CD14-positive monocyte (primary cell): Measurements from ENCODE around the gene SMCO4. TPM values are rescaled to one million over a fixed set of nuclear protein-coding genes. Genes with fewer than 3 reads are reported as not detected.

ENCODE experiments used
- DNase-seq, 3 donors: peaks; one replicate each; pipeline ENCODE4 v3.0.0-alpha.2; 2011 to 2022
- H2AFZ ChIP-seq: 2 replicates; pipeline ENCODE4 v1.6.0; 2012; ENCODE audit warnings: mild to moderate bottlenecking, low read depth, low read length, inconsistent platforms; ENCODE audit not compliant: insufficient read depth, poor library complexity, severe bottlenecking
- H3K27ac ChIP-seq, 2 donors: 1 replicate in 1 of 2; 2 replicates in 1 of 2; pipeline ENCODE4 v1.5.1; 2012 to 2013; ENCODE audit warnings: low read length in 2 of 2, control low read depth in 1 of 2, inconsistent platforms in 1 of 2, low read depth in 1 of 2, mild to moderate bottlenecking in 1 of 2
- H3K27me3 ChIP-seq, 2 donors: one replicate each; pipeline versions ENCODE4 v1.6.0 to v1.6.1; 2011 to 2013; ENCODE audit warnings: low read length in 2 of 2; ENCODE audit not compliant: control insufficient read depth in 2 of 2, insufficient read depth in 2 of 2
- H3K36me3 ChIP-seq, 2 donors: replicated peaks in 1 of 2; 1 replicate in 1 of 2; 2 replicates in 1 of 2; pipeline versions ENCODE4 v1.5.1 to v1.6.1; 2012 to 2013; ENCODE audit warnings: low read length in 2 of 2, control low read depth in 1 of 2, inconsistent platforms in 1 of 2, mild to moderate bottlenecking in 1 of 2; ENCODE audit not compliant: insufficient read depth in 2 of 2, control insufficient read depth in 1 of 2
- H3K4me1 ChIP-seq, 2 donors: 1 replicate in 1 of 2; 2 replicates in 1 of 2; pipeline versions ENCODE4 v1.5.1 to v1.6.1; 2012 to 2013; ENCODE audit warnings: low read length in 2 of 2, control low read depth in 1 of 2, inconsistent platforms in 1 of 2, mild to moderate bottlenecking in 1 of 2, moderate library complexity in 1 of 2; ENCODE audit not compliant: insufficient read depth in 2 of 2, control insufficient read depth in 1 of 2
- H3K4me2 ChIP-seq: replicated peaks from 2 replicates; pipeline ENCODE3; 2012; ENCODE audit warnings: low read length, moderate library complexity, mild to moderate bottlenecking; ENCODE audit not compliant: poor library complexity, severe bottlenecking; ENCODE audit errors: extremely low read depth
- H3K4me3 ChIP-seq, 3 experiments: fragments of 200-600 bp in 1 of 3; sonication (generic) in 1 of 3; replicated peaks in 1 of 3; 1 replicate in 2 of 3; 2 replicates in 1 of 3; pipeline ENCODE4 v1.5.1; 2011 to 2013; ENCODE audit warnings: low read length in 3 of 3, mild to moderate bottlenecking in 3 of 3, control low read depth in 2 of 3, low read depth in 2 of 3, inconsistent platforms in 1 of 3, moderate library complexity in 1 of 3
- H3K79me2 ChIP-seq: 2 replicates; pipeline ENCODE4 v1.6.0; 2012; ENCODE audit warnings: mild to moderate bottlenecking, control low read depth, inconsistent platforms, low read length, moderate library complexity; ENCODE audit not compliant: insufficient read depth
- H3K9ac ChIP-seq: 2 replicates; pipeline ENCODE4 v1.6.0; 2017; ENCODE audit warnings: low read length, mild to moderate bottlenecking; ENCODE audit not compliant: insufficient read depth, poor library complexity, severe bottlenecking
- H3K9me3 ChIP-seq, 2 donors: replicated peaks in 1 of 2; 1 replicate in 1 of 2; 2 replicates in 1 of 2; pipeline versions ENCODE4 v1.5.1 to v1.6.1; 2012 to 2013; ENCODE audit warnings: low read length in 2 of 2, control low read depth in 1 of 2; ENCODE audit not compliant: control insufficient read depth in 1 of 2, insufficient read depth in 1 of 2
- H4K20me1 ChIP-seq: 2 replicates; pipeline ENCODE4 v1.6.0; 2012; ENCODE audit warnings: mild to moderate bottlenecking, low read length, control low read depth, moderate library complexity; ENCODE audit not compliant: insufficient read depth
- H3K27ac Mint-ChIP-seq, 7 donors: one replicate each; pipeline ENCODE4 v1.8.0; 2020; ENCODE audit warnings: mild to moderate bottlenecking in 7 of 7, mixed read lengths in 7 of 7, moderate library complexity in 6 of 7, inconsistent platforms in 2 of 7
- H3K27me3 Mint-ChIP-seq, 3 donors: one replicate each; pipeline ENCODE4 v1.8.0; 2021 to 2022; ENCODE audit warnings: low read depth in 3 of 3, mild to moderate bottlenecking in 3 of 3, mixed read lengths in 3 of 3, moderate library complexity in 3 of 3, inconsistent platforms in 1 of 3
- H3K36me3 Mint-ChIP-seq, 2 donors: one replicate each; pipeline ENCODE4 v1.8.0; 2020; ENCODE audit warnings: mixed read lengths in 2 of 2, inconsistent platforms in 1 of 2, mild to moderate bottlenecking in 1 of 2
- H3K4me1 Mint-ChIP-seq: one replicate; pipeline ENCODE4 v1.8.0; 2020; ENCODE audit warnings: mild to moderate bottlenecking, mixed read lengths
- H3K4me3 Mint-ChIP-seq, 2 donors: one replicate each; pipeline ENCODE4 v1.8.0; 2020; ENCODE audit warnings: mild to moderate bottlenecking in 2 of 2, mixed read lengths in 2 of 2, moderate library complexity in 1 of 2
- H3K9me3 Mint-ChIP-seq, 7 donors: one replicate each; pipeline ENCODE4 v1.8.0; 2020 to 2022; ENCODE audit warnings: mixed read lengths in 7 of 7, mild to moderate bottlenecking in 6 of 7, moderate library complexity in 6 of 7, inconsistent platforms in 2 of 7
- CTCF ChIP-seq: fragments of 200-600 bp; IDR thresholded peaks from one replicate; pipeline ENCODE4 v1.8.0; 2022; ENCODE audit warnings: antibody characterized with exemption, mild to moderate bottlenecking
- intact Hi-C, 2 donors: fragments of 100-400 bp; cut with micrococcal nuclease; formaldehyde crosslinking; loops; one replicate each; pipeline versions ENCODE4 v1.15.0 to v1.15.1; 2023
- polyA plus RNA-seq, 3 donors: library from polyadenylated mRNA; depleted of rRNA in 1 of 3; unstranded in 2 of 3; stranded (reverse) in 1 of 3; fragments of 300-500 nt in 2 of 3; fragments of >200 nt in 1 of 3; fragmentation: Illumina TruSeq in 2 of 3; gene quantifications; 1 replicate in 2 of 3; 2 replicates in 1 of 3; pipeline ENCODE4 v1.2.3, GENCODE V29; 2012 to 2021

SMCO4 gene
- polyA plus RNA-seq, 3 donors, result 110 to 242 (median 169) TPM

GRCh38 chr11:93585758-93586157 is 42.6 kb upstream of the SMCO4 start:
- H3K36me3 Mint-ChIP-seq, result no peaks in the 10 kb centered on the region
- H3K27ac Mint-ChIP-seq, result peak overlapping the region in 1 of 7 donors; percentile 62
- Histone ChIP-seq H2AFZ (no peak overlapping the region), H3K27ac (no peak overlapping the region), H3K79me2 (no peaks in the 10 kb centered on the region), H3K36me3 (no peaks in the 10 kb centered on the region), H3K4me2 (no peak overlapping the region), H4K20me1 (no peaks in the 10 kb centered on the region), H3K9ac (no peak overlapping the region), H3K4me3 (no peak overlapping the region), H3K9me3 (no peaks in the 10 kb centered on the region), H3K27me3 (no peaks in the 10 kb centered on the region), H3K4me1 (no peaks in the 10 kb centered on the region)
- H3K4me3 Mint-ChIP-seq, result no peak overlapping the region
- peaks cover 0 to 8% (median 4%) of the 10 kb centered on the region in 7 donors for H3K9me3 Mint-ChIP-seq
- H3K27me3 Mint-ChIP-seq, result peaks cover 0 to 4% (median 2%) of the 10 kb centered on the region in 3 donors
- H3K4me1 Mint-ChIP-seq, result no peaks in the 10 kb centered on the region
- no peak for TF ChIP-seq CTCF
- peak in 1 of 3 donors; percentile 39 for DNase-seq
- intact Hi-C loops, result no loop called here

- Mint-ChIP-seq H3K9me3 (peaks cover 4 to 13% (median 6%) of the 10 kb centered on the region in 7 donors), H3K27ac (no peak overlapping the region), H3K27me3 (peaks cover 0 to 4% (median 0%) of the 10 kb centered on the region in 3 donors), H3K4me3 (no peak overlapping the region), H3K4me1 (no peaks in the 10 kb centered on the region), H3K36me3 (no peaks in the 10 kb centered on the region)
- H3K9ac ChIP-seq, result no peak overlapping the region
- no peaks in the 10 kb centered on the region for H4K20me1 ChIP-seq
- H2AFZ ChIP-seq, result no peak overlapping the region
- no peak overlapping the region for H3K4me2 ChIP-seq
- no peaks in the 10 kb centered on the region for H3K36me3 ChIP-seq
- H3K27me3 ChIP-seq, result no peaks in the 10 kb centered on the region
- no peaks in the 10 kb centered on the region for H3K79me2 ChIP-seq
- TF ChIP-seq CTCF, result no peak
- H3K4me1 ChIP-seq, result no peaks in the 10 kb centered on the region
- no peak overlapping the region for H3K27ac ChIP-seq
- H3K9me3 ChIP-seq, result peaks cover 2 to 7% of the 10 kb centered on the region in 2 donors
- no peak for DNase-seq
- H3K4me3 ChIP-seq, result no peak overlapping the region
- intact Hi-C loops, result no loop called here
Measured at GRCh38 chr11:93583490-93583889, 40.3 kb upstream of the SMCO4 start.
